ENCODE data around the gene UBXN10. TPM values are rescaled to one million over a fixed set of nuclear protein-coding genes. Genes with fewer than 3 reads are reported as not detected.
"Not testable (repeated sequence)": the region's sequence is repeated elsewhere in the genome, so short reads cannot be mapped to it uniquely, and the experiment has no call there.

Gene UBXN10
- total RNA-seq, 1 donor from 2014 or later, result 0.37 TPM

- Histone ChIP-seq H3K4me3 (no peak overlapping the region), H3K27ac (no peak overlapping the region), H3F3A (ENCODE audit: low read depth) (no peaks in the 10 kb centered on the region), H3K79me2 (ENCODE audit: low read depth) (no peaks in the 10 kb centered on the region), H3K36me3 (no peaks in the 10 kb centered on the region), H3K27me3 (peaks cover 64% of the 10 kb centered on the region), H3K9me3 (ENCODE audit: low read depth) (no peaks in the 10 kb centered on the region), H4K20me1 (ENCODE audit: low read depth) (no peaks in the 10 kb centered on the region), H3K4me1 (peaks cover 4% of the 10 kb centered on the region), H3K9ac (no peak overlapping the region), H3K4me2 (no peak overlapping the region), H2AFZ (replicated peaks) (no peak overlapping the region)
- H3K27ac Mint-ChIP-seq, result no peak overlapping the region
- H3K36me3 Mint-ChIP-seq, result no peaks in the 10 kb centered on the region
- TF ChIP-seq EZH2 (IDR thresholded peaks at IDR 0.05) (no peak), CTCF (IDR thresholded peaks at IDR 0.05) (no peak), EZH2phosphoT487 (IDR thresholded peaks at IDR 0.05) (no peak)
- H3K4me1 Mint-ChIP-seq, result peaks cover 7% of the 10 kb centered on the region
- no peak for DNase-seq (ENCODE audit: low spot score)
- no peak overlapping the region for H3K4me3 Mint-ChIP-seq
- H3K27me3 Mint-ChIP-seq (ENCODE audit: insufficient read depth, low read depth), result peaks cover 14% of the 10 kb centered on the region
- no peaks in the 10 kb centered on the region for H3K9me3 Mint-ChIP-seq
Measured at GRCh38 chr1:20227704-20228103, 41.8 kb downstream of the UBXN10 start.

GRCh38 chr1:20228314-20228825 lies 42.5 kb downstream of the UBXN10 start:
- H3K27ac ChIP-seq, result no peak overlapping the region
- peaks cover 58% of the 10 kb centered on the region for H3K27me3 ChIP-seq
- no peaks in the 10 kb centered on the region for H4K20me1 ChIP-seq (ENCODE audit: low read depth)
- H3K27me3 Mint-ChIP-seq (ENCODE audit: insufficient read depth, low read depth), result peaks cover 14% of the 10 kb centered on the region
- H3K4me3 ChIP-seq, result no peak overlapping the region
- no peaks in the 10 kb centered on the region for H3K9me3 ChIP-seq (ENCODE audit: low read depth)
- no peaks in the 10 kb centered on the region for H3K79me2 ChIP-seq (ENCODE audit: low read depth)
- peaks cover 4% of the 10 kb centered on the region for H3K4me1 ChIP-seq
- TF ChIP-seq EZH2 (IDR thresholded peaks at IDR 0.05) (no peak), CTCF (IDR thresholded peaks at IDR 0.05) (no peak), EZH2phosphoT487 (IDR thresholded peaks at IDR 0.05) (no peak)
- no peaks in the 10 kb centered on the region for H3K36me3 Mint-ChIP-seq
- no peak overlapping the region for H3K4me3 Mint-ChIP-seq
- no peaks in the 10 kb centered on the region for H3K9me3 Mint-ChIP-seq
- DNase-seq (ENCODE audit: low spot score), result no peak
- H3K4me2 ChIP-seq, result no peak overlapping the region
- no peaks in the 10 kb centered on the region for H3K36me3 ChIP-seq
- H3K4me1 Mint-ChIP-seq, result peaks cover 7% of the 10 kb centered on the region
- H3K27ac Mint-ChIP-seq, result no peak overlapping the region
- no peak overlapping the region for H3K9ac ChIP-seq
- no peak overlapping the region for H2AFZ ChIP-seq (replicated peaks)
- H3F3A ChIP-seq (ENCODE audit: low read depth), result no peaks in the 10 kb centered on the region

GRCh38 chr1:20229171-20229570 lies 43.3 kb downstream of the UBXN10 start:
- Histone ChIP-seq H3K9ac (no peak overlapping the region), H4K20me1 (ENCODE audit: low read depth) (no peaks in the 10 kb centered on the region), H3K27ac (no peak overlapping the region), H3K4me1 (peaks cover 4% of the 10 kb centered on the region), H3K9me3 (ENCODE audit: low read depth) (no peaks in the 10 kb centered on the region), H3K36me3 (no peaks in the 10 kb centered on the region), H3K4me3 (no peak overlapping the region), H3F3A (ENCODE audit: low read depth) (no peaks in the 10 kb centered on the region), H3K79me2 (ENCODE audit: low read depth) (no peaks in the 10 kb centered on the region), H2AFZ (replicated peaks) (no peak overlapping the region), H3K27me3 (peaks cover 50% of the 10 kb centered on the region), H3K4me2 (no peak overlapping the region)
- no peaks in the 10 kb centered on the region for H3K36me3 Mint-ChIP-seq
- H3K27me3 Mint-ChIP-seq (ENCODE audit: insufficient read depth, low read depth), result peaks cover 14% of the 10 kb centered on the region
- no peak for DNase-seq (ENCODE audit: low spot score)
- no peaks in the 10 kb centered on the region for H3K9me3 Mint-ChIP-seq
- TF ChIP-seq EZH2phosphoT487 (IDR thresholded peaks at IDR 0.05) (no peak), EZH2 (IDR thresholded peaks at IDR 0.05) (no peak), CTCF (IDR thresholded peaks at IDR 0.05) (no peak)
- no peak overlapping the region for H3K4me3 Mint-ChIP-seq
- H3K27ac Mint-ChIP-seq, result no peak overlapping the region
- peaks cover 6% of the 10 kb centered on the region for H3K4me1 Mint-ChIP-seq

- peaks cover 20% of the 10 kb centered on the region for H3K27me3 ChIP-seq
- H3K4me3 Mint-ChIP-seq; H3K27ac Mint-ChIP-seq; H3K4me3 ChIP-seq; H3F3A ChIP-seq (ENCODE audit: low read depth); H2AFZ ChIP-seq (replicated peaks); H3K9me3 ChIP-seq (ENCODE audit: low read depth); H3K79me2 ChIP-seq (ENCODE audit: low read depth); H3K36me3 Mint-ChIP-seq; H3K36me3 ChIP-seq; H3K4me2 ChIP-seq; H3K4me1 ChIP-seq; H3K9me3 Mint-ChIP-seq; H4K20me1 ChIP-seq (ENCODE audit: low read depth); H3K27ac ChIP-seq; DNase-seq (ENCODE audit: low spot score); H3K9ac ChIP-seq: not testable (repeated sequence)
- Mint-ChIP-seq H3K27me3 (ENCODE audit: insufficient read depth, low read depth) (peaks cover 13% of the 10 kb centered on the region), H3K4me1 (peaks cover 23% of the 10 kb centered on the region)
Measured at GRCh38 chr1:20232564-20232963, 46.7 kb downstream of the UBXN10 start.

All from neural progenitor cell (in vitro differentiated cells).